ENCODE measurements around the gene LEFTY1.

- TF ChIP-seq, protein P1, sequence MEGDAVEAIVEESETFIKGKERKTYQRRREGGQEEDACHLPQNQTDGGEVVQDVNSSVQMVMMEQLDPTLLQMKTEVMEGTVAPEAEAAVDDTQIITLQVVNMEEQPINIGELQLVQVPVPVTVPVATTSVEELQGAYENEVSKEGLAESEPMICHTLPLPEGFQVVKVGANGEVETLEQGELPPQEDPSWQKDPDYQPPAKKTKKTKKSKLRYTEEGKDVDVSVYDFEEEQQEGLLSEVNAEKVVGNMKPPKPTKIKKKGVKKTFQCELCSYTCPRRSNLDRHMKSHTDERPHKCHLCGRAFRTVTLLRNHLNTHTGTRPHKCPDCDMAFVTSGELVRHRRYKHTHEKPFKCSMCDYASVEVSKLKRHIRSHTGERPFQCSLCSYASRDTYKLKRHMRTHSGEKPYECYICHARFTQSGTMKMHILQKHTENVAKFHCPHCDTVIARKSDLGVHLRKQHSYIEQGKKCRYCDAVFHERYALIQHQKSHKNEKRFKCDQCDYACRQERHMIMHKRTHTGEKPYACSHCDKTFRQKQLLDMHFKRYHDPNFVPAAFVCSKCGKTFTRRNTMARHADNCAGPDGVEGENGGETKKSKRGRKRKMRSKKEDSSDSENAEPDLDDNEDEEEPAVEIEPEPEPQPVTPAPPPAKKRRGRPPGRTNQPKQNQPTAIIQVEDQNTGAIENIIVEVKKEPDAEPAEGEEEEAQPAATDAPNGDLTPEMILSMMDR (IDR thresholded peaks at IDR 0.05; ENCODE audit: low read depth, low read length, missing input control), result no peak
- TF ChIP-seq JUND (IDR thresholded peaks at IDR 0.05), result no peak
Measured at GRCh38 chr1:225888289-225888897, 553 bp downstream of the LEFTY1 start.
